ENCODE measurements around the gene COPZ2. TPM values are rescaled to one million over a fixed set of nuclear protein-coding genes. Genes with fewer than 3 reads are reported as not detected.
"Not testable (repeated sequence)": the region's sequence is repeated elsewhere in the genome, so short reads cannot be mapped to it uniquely, and the experiment has no call there.

The COPZ2 gene
- total RNA-seq, 1 donor from 2014 or later: 49.4 TPM

GRCh38 chr17:47993031-47993564 is 44.5 kb downstream of the COPZ2 start:
- H3K27me3 Mint-ChIP-seq (ENCODE audit: unreplicated experiment): peaks cover 6% of the 10 kb centered on the region
- no peaks in the 10 kb centered on the region for H3K9me3 Mint-ChIP-seq (ENCODE audit: unreplicated experiment)
- no peaks in the 10 kb centered on the region for H3K4me1 Mint-ChIP-seq (ENCODE audit: unreplicated experiment)
- DNase-seq (ENCODE audit: extremely low spot score, unreplicated experiment): no peak
- H3K4me3 Mint-ChIP-seq (ENCODE audit: unreplicated experiment): no peak overlapping the region
- no peaks in the 10 kb centered on the region for H3K36me3 Mint-ChIP-seq (ENCODE audit: unreplicated experiment)
- no peak overlapping the region for H3K27ac Mint-ChIP-seq (ENCODE audit: unreplicated experiment)
- TF ChIP-seq CTCF (IDR thresholded peaks at IDR 0.05): no peak

- Mint-ChIP-seq H3K4me3 (ENCODE audit: unreplicated experiment) (no peak overlapping the region), H3K27ac (ENCODE audit: unreplicated experiment) (no peak overlapping the region)
These were observed 45.4 kb downstream of the COPZ2 start for GRCh38 chr17:47992216-47992615.

GRCh38 chr17:47990962-47991731 is 46.5 kb downstream of the COPZ2 start:
- H3K36me3 Mint-ChIP-seq (ENCODE audit: unreplicated experiment): no peaks in the 10 kb centered on the region
- H3K9me3 Mint-ChIP-seq (ENCODE audit: unreplicated experiment): no peaks in the 10 kb centered on the region
- H3K4me1 Mint-ChIP-seq (ENCODE audit: unreplicated experiment): peaks cover 12% of the 10 kb centered on the region
- no peak overlapping the region for H3K27ac Mint-ChIP-seq (ENCODE audit: unreplicated experiment)
- H3K27me3 Mint-ChIP-seq (ENCODE audit: unreplicated experiment): peaks cover 6% of the 10 kb centered on the region
- no peak overlapping the region for H3K4me3 Mint-ChIP-seq (ENCODE audit: unreplicated experiment)
- TF ChIP-seq CTCF (IDR thresholded peaks at IDR 0.05): no peak
- no peak for DNase-seq (ENCODE audit: extremely low spot score, unreplicated experiment)

More at GRCh38 chr17:47992216-47992615, 45.4 kb downstream of the COPZ2 start:
- Mint-ChIP-seq H3K4me1 (ENCODE audit: unreplicated experiment) (peaks cover 7% of the 10 kb centered on the region), H3K9me3 (ENCODE audit: unreplicated experiment) (no peaks in the 10 kb centered on the region), H3K36me3 (ENCODE audit: unreplicated experiment) (no peaks in the 10 kb centered on the region), H3K27me3 (ENCODE audit: unreplicated experiment) (peaks cover 6% of the 10 kb centered on the region)
- no peak for DNase-seq (ENCODE audit: extremely low spot score, unreplicated experiment)
- TF ChIP-seq CTCF (IDR thresholded peaks at IDR 0.05): no peak

DNA sequence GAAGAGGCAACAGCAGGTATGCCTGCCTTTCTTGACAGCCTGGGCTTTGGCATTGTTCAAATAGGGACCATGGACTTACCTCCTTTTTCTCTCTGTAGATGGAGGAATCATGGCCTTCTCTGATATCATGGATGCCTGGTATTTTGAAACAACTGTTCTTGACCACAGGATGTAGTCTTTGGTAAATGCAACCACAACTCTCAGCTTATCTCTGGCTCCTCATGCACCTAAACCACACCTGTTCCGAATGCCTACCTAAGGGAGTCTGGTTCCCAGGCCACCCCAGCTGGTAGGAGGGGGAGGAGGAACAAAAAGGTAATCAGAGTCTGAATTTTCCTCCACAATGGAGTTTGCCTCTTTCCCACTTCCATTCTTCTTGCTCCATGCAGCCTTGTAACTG is 47.9 kb downstream of the COPZ2 start:
- peaks cover 3% of the 10 kb centered on the region for H3K27me3 Mint-ChIP-seq (ENCODE audit: unreplicated experiment)
- no peak for TF ChIP-seq CTCF (IDR thresholded peaks at IDR 0.05)
- no peak overlapping the region for H3K4me3 Mint-ChIP-seq (ENCODE audit: unreplicated experiment)
- peaks cover 4% of the 10 kb centered on the region for H3K36me3 Mint-ChIP-seq (ENCODE audit: unreplicated experiment)
- peaks cover 12% of the 10 kb centered on the region for H3K4me1 Mint-ChIP-seq (ENCODE audit: unreplicated experiment)
- no peak for DNase-seq (ENCODE audit: extremely low spot score, unreplicated experiment)
- H3K27ac Mint-ChIP-seq (ENCODE audit: unreplicated experiment): no peak overlapping the region
- H3K9me3 Mint-ChIP-seq (ENCODE audit: unreplicated experiment): no peaks in the 10 kb centered on the region

DNA sequence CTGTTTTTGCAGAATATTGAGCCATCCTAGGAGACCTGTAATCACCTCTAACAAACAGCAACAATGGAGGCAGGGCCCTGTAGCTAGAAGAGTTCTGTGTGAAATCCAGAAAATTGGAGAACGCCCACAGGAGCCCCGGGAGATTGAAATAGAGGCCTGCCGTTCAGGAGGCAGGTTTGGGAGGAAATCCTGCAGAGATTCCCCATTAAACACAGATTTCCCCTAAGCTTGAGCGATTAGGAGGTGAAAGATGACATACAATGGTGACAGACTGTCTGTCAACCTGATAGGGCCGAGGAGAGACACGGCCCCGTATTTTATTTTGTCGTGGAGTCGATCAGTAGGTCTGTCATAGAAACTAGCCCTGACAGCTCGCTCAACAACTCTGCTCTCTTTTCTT is 48.4 kb downstream of the COPZ2 start:
- H3K27me3 Mint-ChIP-seq (ENCODE audit: unreplicated experiment): peaks cover 3% of the 10 kb centered on the region
- peaks cover 4% of the 10 kb centered on the region for H3K36me3 Mint-ChIP-seq (ENCODE audit: unreplicated experiment)
- no peak for DNase-seq (ENCODE audit: extremely low spot score, unreplicated experiment)
- H3K4me1 Mint-ChIP-seq (ENCODE audit: unreplicated experiment): peaks cover 12% of the 10 kb centered on the region
- no peaks in the 10 kb centered on the region for H3K9me3 Mint-ChIP-seq (ENCODE audit: unreplicated experiment)
- no peak overlapping the region for H3K4me3 Mint-ChIP-seq (ENCODE audit: unreplicated experiment)
- no peak overlapping the region for H3K27ac Mint-ChIP-seq (ENCODE audit: unreplicated experiment)
- no peak for TF ChIP-seq CTCF (IDR thresholded peaks at IDR 0.05)

GRCh38 chr17:47988445-47988844 is 49.2 kb downstream of the COPZ2 start:
- H3K4me3 Mint-ChIP-seq (ENCODE audit: unreplicated experiment); H3K27me3 Mint-ChIP-seq (ENCODE audit: unreplicated experiment); H3K27ac Mint-ChIP-seq (ENCODE audit: unreplicated experiment); H3K9me3 Mint-ChIP-seq (ENCODE audit: unreplicated experiment); H3K36me3 Mint-ChIP-seq (ENCODE audit: unreplicated experiment); DNase-seq (ENCODE audit: extremely low spot score, unreplicated experiment): not testable (repeated sequence)
- H3K4me1 Mint-ChIP-seq (ENCODE audit: unreplicated experiment): peaks cover 12% of the 10 kb centered on the region
